Muscle layer of colon (tissue), 2 donors: ENCODE measurements around the gene CLDN11.

ENCODE experiments used
- H3K27ac ChIP-seq: one replicate; pipeline ENCODE4 v1.7.0; 2013; ENCODE audit warnings: low read depth, mild to moderate bottlenecking, low read length, moderate library complexity
- H3K27me3 ChIP-seq, 2 donors: one replicate each; pipeline ENCODE4 v1.7.0; 2013; ENCODE audit warnings: low read length in 2 of 2, mild to moderate bottlenecking in 2 of 2; ENCODE audit not compliant: insufficient read depth in 2 of 2, control insufficient read depth in 1 of 2
- H3K36me3 ChIP-seq: one replicate; pipeline ENCODE4 v1.7.0; 2013; ENCODE audit warnings: mild to moderate bottlenecking, low read length; ENCODE audit not compliant: insufficient read depth
- H3K4me1 ChIP-seq: one replicate; pipeline ENCODE4 v1.7.0; 2013; ENCODE audit warnings: mild to moderate bottlenecking, low read length; ENCODE audit not compliant: insufficient read depth
- H3K4me3 ChIP-seq, 2 donors: one replicate each; pipeline ENCODE4 v1.7.0; 2013; ENCODE audit warnings: low read length in 2 of 2, low read depth in 1 of 2, mild to moderate bottlenecking in 1 of 2, moderate library complexity in 1 of 2
- H3K9ac ChIP-seq: one replicate; pipeline ENCODE4 v1.7.0; 2013; ENCODE audit warnings: low read length
- H3K9me3 ChIP-seq: one replicate; pipeline ENCODE4 v1.7.0; 2013; ENCODE audit warnings: mild to moderate bottlenecking, low read length
- donor health status: abdominal sarcoma.
- donor health status: Adenocarcinoma of cecum.

Gene CLDN11

DNA sequence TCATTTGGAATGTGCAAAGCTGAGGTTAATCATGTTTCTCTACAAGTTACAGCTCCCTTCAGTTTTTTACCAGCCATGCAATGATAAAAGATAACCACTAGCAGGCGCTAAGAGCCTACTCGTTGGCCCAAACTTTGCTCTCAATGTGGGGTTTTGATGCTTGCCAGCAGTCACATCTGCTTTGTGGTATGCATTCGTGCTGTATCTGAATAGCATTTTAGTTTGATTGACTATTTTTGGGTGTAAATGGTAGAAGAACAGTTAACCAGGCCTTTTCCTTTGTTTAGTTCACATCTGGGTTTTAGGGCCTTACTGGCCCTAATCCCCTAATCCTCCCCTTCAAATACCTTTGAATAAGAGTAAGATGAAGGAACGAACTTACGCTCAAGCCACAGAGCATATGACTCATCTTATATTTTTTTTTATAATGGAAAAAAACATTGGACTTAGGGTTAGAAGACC lies 4.4 kb upstream of the CLDN11 start:
- H3K27me3 ChIP-seq = peaks cover 0 to 15% of the 10 kb centered on the region in 2 donors
- H3K4me1 ChIP-seq = no peaks in the 10 kb centered on the region
- no peak overlapping the region for H3K9ac ChIP-seq
- no peaks in the 10 kb centered on the region for H3K36me3 ChIP-seq
- H3K27ac ChIP-seq = no peak overlapping the region
- no peak overlapping the region for H3K4me3 ChIP-seq
- no peaks in the 10 kb centered on the region for H3K9me3 ChIP-seq

DNA sequence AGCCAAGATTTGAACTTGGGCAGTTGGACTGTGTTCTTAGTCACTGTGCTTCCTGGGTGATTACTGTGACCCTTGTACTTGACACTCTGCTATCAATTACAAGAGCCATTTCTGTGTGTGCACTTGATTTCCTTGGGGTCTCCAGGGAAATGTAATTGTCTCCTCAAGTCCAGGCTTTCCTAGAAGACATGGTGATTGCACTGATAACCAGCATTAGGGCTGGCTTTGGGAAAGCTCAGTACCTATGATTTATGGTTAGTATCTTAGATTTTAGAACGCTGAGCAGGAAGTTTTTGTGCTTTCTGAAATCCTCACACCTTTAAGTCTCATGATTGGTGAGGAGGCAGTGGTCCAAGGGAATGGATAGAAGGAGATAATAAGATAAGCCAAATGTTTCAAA lies 1.6 kb upstream of the CLDN11 start:
- Histone ChIP-seq H3K36me3 (no peaks in the 10 kb centered on the region), H3K27ac (no peak overlapping the region), H3K4me3 (no peak overlapping the region), H3K27me3 (peaks cover 0 to 25% of the 10 kb centered on the region in 2 donors), H3K4me1 (no peaks in the 10 kb centered on the region), H3K9me3 (no peaks in the 10 kb centered on the region), H3K9ac (no peak overlapping the region)

DNA sequence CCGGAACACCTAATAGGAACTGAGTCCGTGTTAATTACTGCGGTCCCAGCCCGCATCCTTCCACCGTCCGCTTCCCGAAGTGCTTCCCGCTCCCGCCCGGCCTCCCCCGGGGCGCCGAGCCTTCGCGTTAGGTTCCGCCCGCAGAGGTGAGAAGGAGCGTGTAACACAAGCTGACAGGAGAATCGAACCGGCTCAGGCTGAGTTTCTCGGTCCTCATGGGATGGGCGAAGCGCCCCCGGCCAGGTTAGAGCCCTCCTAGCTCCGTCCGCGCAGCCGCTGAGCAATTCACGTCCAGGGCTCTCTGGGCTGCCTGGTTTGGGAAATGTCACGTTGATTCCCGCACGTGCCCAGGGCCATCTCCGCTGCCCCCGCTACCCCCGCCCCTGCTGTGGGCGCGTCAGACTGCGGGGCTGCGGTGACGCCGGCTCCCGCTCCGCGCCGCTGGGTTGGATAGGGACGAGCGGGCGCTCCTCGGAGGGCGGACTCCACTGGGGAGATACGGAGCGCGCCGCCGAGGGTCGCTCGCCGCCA lies 954 bp downstream of the CLDN11 start:
- Histone ChIP-seq H3K4me1 (no peaks in the 10 kb centered on the region), H3K27ac (no peak overlapping the region), H3K9me3 (no peaks in the 10 kb centered on the region), H3K4me3 (peak overlapping the region; percentile 8 to 62), H3K27me3 (peaks cover 0 to 25% of the 10 kb centered on the region in 2 donors), H3K36me3 (no peaks in the 10 kb centered on the region), H3K9ac (no peak overlapping the region)

DNA sequence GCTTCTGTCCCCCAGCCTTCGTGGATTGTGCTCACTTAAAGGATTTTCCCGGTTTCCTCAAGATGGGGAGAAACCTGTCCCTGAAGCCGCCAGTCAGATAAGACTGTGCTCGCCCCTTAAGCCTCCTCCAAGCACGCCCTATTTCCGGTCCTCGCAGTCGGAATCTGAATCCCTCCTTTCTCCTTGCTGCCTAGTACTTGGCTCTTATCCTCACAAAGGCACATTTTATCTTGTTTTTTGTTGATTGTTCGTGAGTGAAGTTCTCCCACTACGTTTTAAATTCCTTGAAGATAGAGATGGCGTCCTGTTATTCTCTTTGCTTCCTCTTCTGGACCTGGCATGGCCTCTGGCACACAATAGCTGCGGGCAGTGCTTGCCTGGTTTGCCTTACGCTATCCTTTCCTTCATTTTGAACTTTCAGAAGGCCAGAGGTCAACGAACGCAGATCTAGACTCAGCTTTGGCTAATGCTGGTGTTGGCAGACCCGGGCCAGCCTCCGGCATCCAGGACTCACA lies 1.7 kb downstream of the CLDN11 start:
- H3K4me1 ChIP-seq = no peaks in the 10 kb centered on the region
- no peak overlapping the region for H3K27ac ChIP-seq
- H3K36me3 ChIP-seq = no peaks in the 10 kb centered on the region
- peaks cover 0 to 25% of the 10 kb centered on the region in 2 donors for H3K27me3 ChIP-seq
- H3K9me3 ChIP-seq = no peaks in the 10 kb centered on the region
- no peak overlapping the region for H3K9ac ChIP-seq
- peak overlapping the region in 1 of 2 donors; percentile 49 for H3K4me3 ChIP-seq

DNA sequence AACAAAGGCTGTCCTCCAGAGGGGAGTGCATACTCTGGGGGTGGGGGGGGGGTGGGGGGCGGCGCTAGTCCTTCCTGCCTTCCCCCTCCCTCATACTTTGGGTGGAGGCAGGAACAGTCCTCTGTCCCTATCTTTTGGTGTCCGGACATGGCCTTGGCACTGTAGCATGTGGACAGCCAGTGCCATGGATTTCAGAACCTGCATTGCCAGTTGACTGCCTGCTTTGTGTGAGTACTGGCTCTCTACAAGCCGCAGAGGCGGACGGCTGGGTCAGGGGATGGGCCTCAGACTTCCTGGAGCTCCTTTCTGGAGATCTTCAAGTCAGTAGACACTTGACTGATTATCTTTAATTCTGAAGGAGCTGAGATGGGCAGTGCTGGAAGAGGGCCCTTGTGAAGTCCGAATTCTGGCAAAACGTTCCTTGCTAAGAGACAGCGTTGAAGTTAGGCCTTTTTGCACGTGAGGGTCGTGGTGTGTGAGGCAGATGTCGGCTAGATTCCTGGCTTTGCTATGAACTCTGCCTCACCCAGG lies 2.5 kb downstream of the CLDN11 start:
- Histone ChIP-seq H3K9ac (no peak overlapping the region), H3K36me3 (no peaks in the 10 kb centered on the region), H3K27me3 (peaks cover 0 to 25% of the 10 kb centered on the region in 2 donors), H3K9me3 (no peaks in the 10 kb centered on the region), H3K4me3 (peak overlapping the region in 1 of 2 donors; percentile 23), H3K27ac (no peak overlapping the region), H3K4me1 (no peaks in the 10 kb centered on the region)

DNA sequence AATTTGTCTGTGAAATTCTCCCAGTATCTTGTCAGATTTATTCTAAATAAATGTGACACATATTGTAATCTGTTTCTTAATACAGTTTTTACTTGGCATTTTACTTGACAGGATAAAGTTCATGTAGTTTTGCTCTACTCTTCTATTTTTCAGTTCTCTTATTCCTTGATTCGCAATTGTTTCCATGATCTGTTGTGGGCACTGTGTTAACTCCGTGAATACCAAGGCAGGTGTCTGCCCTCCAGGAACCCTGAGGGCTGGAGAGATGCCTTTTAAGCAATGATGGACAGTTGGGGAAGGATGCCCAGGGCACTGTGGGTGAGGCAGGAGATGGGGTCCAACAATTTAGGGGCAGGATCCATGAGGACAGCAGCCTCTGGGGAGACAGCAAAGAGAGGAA lies 3.1 kb downstream of the CLDN11 start:
- H3K9ac ChIP-seq = no peak overlapping the region
- no peak overlapping the region for H3K27ac ChIP-seq

DNA sequence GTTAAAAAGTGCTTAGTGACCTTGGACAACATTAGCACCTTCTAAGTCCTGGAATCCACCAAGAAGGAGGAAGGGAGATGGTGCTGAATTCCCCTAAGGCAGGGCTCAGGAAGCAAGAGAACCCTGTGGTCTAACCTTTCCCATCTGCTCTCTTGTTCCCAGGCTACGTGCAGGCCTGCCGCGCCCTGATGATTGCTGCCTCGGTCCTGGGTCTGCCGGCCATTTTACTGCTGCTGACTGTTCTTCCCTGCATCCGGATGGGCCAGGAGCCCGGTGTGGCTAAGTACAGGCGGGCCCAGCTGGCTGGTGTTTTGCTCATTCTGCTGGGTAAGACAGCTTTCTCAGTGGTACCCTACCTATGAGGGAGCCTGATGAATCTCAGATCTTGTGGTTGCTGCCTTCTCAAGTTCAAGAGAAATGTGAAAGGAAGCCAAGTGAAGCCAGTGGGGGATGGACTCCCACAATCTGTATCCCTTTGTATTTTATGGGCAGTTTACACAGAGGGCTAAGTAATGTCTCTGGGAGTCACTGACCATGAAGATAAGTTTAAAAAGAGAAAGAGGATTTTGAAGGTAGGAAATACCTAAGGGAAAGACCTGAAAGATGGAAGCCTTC lies 4.4 kb downstream of the CLDN11 start:
- H3K27me3 ChIP-seq = peaks cover 0 to 20% of the 10 kb centered on the region in 2 donors
- H3K9me3 ChIP-seq = no peaks in the 10 kb centered on the region
- no peaks in the 10 kb centered on the region for H3K36me3 ChIP-seq
- no peak overlapping the region for H3K27ac ChIP-seq
- no peak overlapping the region for H3K9ac ChIP-seq
- H3K4me1 ChIP-seq = no peaks in the 10 kb centered on the region
- no peak overlapping the region for H3K4me3 ChIP-seq

More for the DNA sequence above, 3.1 kb downstream of the CLDN11 start:
- Histone ChIP-seq H3K36me3 (no peaks in the 10 kb centered on the region), H3K9me3 (no peaks in the 10 kb centered on the region), H3K27me3 (peaks cover 0 to 25% of the 10 kb centered on the region in 2 donors), H3K4me3 (no peak overlapping the region), H3K4me1 (no peaks in the 10 kb centered on the region)

DNA sequence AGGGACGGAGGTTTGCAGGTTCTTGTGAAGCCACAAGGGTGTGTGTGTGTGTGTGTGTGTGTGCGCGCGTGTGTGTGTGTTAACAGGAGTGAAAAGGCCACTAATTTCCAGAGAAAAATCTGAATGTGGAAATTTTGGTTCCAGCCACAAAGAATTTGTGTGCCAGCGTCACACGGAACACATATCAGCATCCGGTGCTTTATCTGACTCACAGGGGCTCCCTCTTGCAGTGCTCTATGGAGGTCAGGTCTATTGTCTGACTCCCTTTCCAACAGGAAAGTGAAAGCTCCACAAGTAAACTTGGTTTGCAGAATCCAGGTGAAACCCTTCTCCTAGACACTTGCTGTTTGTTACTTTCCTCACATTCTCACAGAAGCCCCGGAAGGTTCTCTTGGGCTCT lies 6.2 kb downstream of the CLDN11 start:
- H3K9ac ChIP-seq = no peak overlapping the region
- no peak overlapping the region for H3K27ac ChIP-seq
- no peaks in the 10 kb centered on the region for H3K9me3 ChIP-seq
- H3K4me3 ChIP-seq = no peak overlapping the region
- H3K27me3 ChIP-seq = peaks cover 0 to 3% of the 10 kb centered on the region in 2 donors
- H3K4me1 ChIP-seq = no peaks in the 10 kb centered on the region
- H3K36me3 ChIP-seq = no peaks in the 10 kb centered on the region

DNA sequence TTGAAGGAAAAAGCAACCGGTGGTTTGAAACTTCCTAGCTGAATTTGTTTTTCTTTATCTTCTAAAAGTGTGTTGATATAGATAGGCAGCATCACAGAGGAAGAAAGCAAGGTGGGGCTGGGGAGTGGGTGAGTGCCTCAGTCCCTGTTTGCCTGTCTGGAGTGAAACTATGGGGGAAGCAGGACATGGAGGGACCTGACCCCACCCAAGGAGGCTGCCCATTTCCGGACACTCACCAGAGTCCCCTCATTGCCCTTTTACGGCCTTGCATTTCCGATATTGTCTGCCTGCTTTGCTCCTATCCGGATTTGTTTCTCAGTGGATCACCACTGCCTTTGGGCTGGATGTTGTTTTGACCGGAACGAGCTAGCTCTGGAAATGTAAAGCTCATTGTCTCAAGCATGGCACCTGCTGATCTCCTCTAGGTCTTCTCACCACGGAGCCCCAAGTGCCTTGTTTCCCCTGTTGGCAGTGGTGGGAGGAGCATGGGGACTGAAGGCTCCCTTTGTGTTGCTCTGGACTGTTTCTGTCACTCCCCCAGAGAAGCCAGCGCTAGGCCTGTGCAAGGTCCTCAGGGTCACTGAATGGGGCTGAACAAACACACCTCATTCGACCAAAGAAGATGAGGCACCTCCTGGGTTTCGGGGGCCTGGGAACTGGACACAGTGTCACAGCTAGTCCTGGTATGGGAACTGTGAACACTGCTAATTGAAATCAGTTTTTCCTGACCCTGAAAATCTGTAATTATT lies 7.0 kb downstream of the CLDN11 start:
- H3K4me3 ChIP-seq = no peak overlapping the region
- H3K36me3 ChIP-seq = no peaks in the 10 kb centered on the region
- H3K9me3 ChIP-seq = no peaks in the 10 kb centered on the region
- H3K27me3 ChIP-seq = no peaks in the 10 kb centered on the region
- no peak overlapping the region for H3K9ac ChIP-seq
- H3K4me1 ChIP-seq = no peaks in the 10 kb centered on the region
- H3K27ac ChIP-seq = no peak overlapping the region

DNA sequence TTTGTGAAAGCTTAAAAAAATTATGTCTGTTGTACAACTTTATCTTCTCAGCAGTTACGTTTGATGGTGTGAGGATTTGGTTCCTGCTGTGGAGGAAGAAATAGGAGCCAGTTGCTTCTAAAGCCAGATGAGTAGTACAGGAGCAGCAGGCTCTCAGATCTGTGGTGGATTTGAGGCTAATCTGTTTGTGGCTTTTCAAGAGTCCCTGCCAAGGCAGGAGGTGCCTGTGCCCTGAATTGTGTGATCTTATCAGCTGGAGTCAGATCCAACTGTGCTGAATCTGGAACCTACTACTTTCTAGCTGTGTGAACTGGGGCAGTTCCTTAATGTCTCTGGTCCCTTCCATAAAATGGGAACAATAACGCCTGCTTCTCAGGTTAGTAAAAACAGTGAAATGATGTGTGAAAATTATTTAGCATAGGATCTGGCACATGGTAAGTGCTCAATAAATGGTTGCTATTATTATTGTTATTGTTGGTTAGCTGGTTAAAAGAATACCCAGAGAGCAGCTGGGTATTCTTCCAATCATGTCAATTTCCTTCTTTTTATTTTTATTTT lies 7.7 kb downstream of the CLDN11 start:
- Histone ChIP-seq H3K4me3 (no peak overlapping the region), H3K9ac (no peak overlapping the region), H3K4me1 (no peaks in the 10 kb centered on the region), H3K27me3 (no peaks in the 10 kb centered on the region), H3K27ac (no peak overlapping the region), H3K36me3 (no peaks in the 10 kb centered on the region), H3K9me3 (no peaks in the 10 kb centered on the region)

DNA sequence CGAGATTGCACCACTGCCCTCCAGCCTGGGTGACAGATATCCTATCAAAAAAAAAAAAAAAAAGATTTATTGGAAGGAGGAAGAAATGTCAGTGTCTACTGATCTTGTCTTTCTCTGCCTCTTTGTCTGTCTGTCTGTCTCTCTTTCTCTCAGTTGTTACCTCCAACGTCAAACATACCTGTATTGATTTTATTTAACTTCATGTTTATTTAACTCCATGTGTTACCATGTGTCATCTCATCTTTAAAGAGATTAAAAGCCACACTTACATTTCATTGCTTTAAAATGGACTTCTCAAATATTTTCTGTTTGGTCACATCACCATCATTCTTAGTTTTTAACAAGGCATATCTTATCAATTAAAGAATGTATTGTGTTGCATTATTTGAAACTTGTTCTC lies 9.4 kb downstream of the CLDN11 start:
- Histone ChIP-seq H3K9me3 (no peaks in the 10 kb centered on the region), H3K9ac (no peak overlapping the region), H3K4me3 (no peak overlapping the region), H3K27me3 (no peaks in the 10 kb centered on the region), H3K27ac (no peak overlapping the region), H3K4me1 (no peaks in the 10 kb centered on the region), H3K36me3 (no peaks in the 10 kb centered on the region)
